GM12801 (cell line): ENCODE measurements around the gene CFAP91.

Experiments
- CTCF ChIP-seq: IDR thresholded peaks from one replicate; pipeline ENCODE4 v1.5.1; 2011; ENCODE audit warnings: control low read depth; ENCODE audit not compliant: insufficient read length; ENCODE audit errors: extremely low read depth

CFAP91 gene

GRCh38 chr3:119702530-119703527, at the start of gene CFAP91:
Gene CFAP91 (plus strand): TSS chr3:119703022. CDS start chr3:119703099, 77 bp downstream.
- no peak for TF ChIP-seq CTCF

GRCh38 chr3:119653876-119654275, 48.9 kb upstream of the CFAP91 start:
- no peak for TF ChIP-seq CTCF

GRCh38 chr3:119657887-119658702, 44.7 kb upstream of the CFAP91 start:
- no peak for TF ChIP-seq CTCF

- TF ChIP-seq CTCF: no peak
These were observed 43.8 kb upstream of the CFAP91 start for GRCh38 chr3:119658994-119659393.

GRCh38 chr3:119659606-119660291, 43.1 kb upstream of the CFAP91 start:
- no peak for TF ChIP-seq CTCF

GRCh38 chr3:119660474-119661440, 42.1 kb upstream of the CFAP91 start, which contains the start of gene POPDC2:
Gene POPDC2 (minus strand): TSS chr3:119660589. CDS start chr3:119660423, 166 bp downstream.
- TF ChIP-seq CTCF: no peak
